ENCODE data around the gene FOXC2. TPM values are rescaled to one million over a fixed set of nuclear protein-coding genes. Genes with fewer than 3 reads are reported as not detected.

The FOXC2 gene
- total and polyA plus RNA-seq, 2 donors (not counting 3 experiments of a cell fraction or from before 2014, with no cell fraction given), result 7.7 to 44.0 TPM

DNA sequence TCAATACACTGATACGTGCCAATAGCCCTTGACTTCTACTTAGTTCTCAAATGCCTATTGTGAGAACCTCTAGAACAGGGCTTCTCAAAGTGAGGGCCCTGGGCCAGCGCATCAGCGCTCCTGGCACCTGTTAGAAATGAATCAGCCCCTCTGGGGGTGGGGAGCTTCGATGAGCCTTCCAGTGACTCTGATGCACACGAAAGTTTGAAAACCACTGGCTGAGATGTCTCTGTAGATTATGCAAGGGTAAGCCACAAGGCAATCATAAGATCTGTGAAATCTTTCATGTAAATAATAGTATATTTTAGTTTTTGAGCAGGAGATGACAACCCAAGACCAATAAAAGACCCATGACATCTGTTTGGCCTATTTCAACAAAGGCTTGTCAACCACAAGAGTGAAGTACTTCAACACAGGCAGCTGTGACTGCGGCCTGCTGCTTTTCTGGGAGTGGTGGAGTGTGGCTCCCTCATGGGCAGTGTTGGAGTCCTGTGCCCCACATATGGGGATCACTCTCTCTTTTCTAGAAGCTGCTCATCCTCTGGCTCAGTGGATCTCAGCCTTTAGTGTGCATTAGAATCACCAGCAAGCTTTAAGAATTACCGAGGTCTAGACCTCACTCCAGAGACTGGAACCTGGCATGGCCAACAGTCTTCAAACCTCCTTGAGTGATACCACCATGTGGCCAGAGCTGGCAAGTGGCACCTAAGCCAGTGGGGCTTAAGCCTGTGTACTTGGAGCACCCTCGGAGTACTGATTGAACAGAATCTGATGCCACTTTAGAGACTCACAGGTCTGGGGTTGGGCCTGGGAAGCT lies 17.3 kb upstream of the FOXC2 start:
- peaks cover 3% of the 10 kb centered on the region for H3K4me1 ChIP-seq (ENCODE audit: control insufficient read depth, extremely low read depth, insufficient read depth, low read length)
- DNase-seq (ENCODE audit: low read depth, low spot score), result no peak
- H3K36me3 ChIP-seq (ENCODE audit: control insufficient read depth in 2 of 2, extremely low read depth in 1 of 2, insufficient read depth in 2 of 2, low read length in 2 of 2), result peaks cover 2 to 8% of the 10 kb centered on the region in 2 experiments
- intact Hi-C loops (cut with micrococcal nuclease), result no loop called here
- TF ChIP-seq POLR2A (IDR thresholded peaks at IDR 0.05; ENCODE audit: low read depth, low read length) (no peak), MYC (IDR thresholded peaks at IDR 0.05; ENCODE audit: low read depth, low read length) (no peak), FOS (IDR thresholded peaks at IDR 0.05; ENCODE audit: borderline replicate concordance, insufficient read depth, low read length) (no peak), JUN (IDR thresholded peaks at IDR 0.05; ENCODE audit: borderline replicate concordance, insufficient read depth, insufficient read length, low read depth) (no peak), EZH2 (IDR thresholded peaks at IDR 0.05; ENCODE audit: borderline replicate concordance, low read depth, low read length, severe bottlenecking) (no peak), GATA2 (IDR thresholded peaks at IDR 0.05; ENCODE audit: insufficient read depth, insufficient read length, low read depth, low read length) (no peak), POLR2AphosphoS5 (IDR thresholded peaks at IDR 0.05; ENCODE audit: insufficient read depth, low read depth, low read length) (no peak)
- TF ChIP-seq, protein P1, sequence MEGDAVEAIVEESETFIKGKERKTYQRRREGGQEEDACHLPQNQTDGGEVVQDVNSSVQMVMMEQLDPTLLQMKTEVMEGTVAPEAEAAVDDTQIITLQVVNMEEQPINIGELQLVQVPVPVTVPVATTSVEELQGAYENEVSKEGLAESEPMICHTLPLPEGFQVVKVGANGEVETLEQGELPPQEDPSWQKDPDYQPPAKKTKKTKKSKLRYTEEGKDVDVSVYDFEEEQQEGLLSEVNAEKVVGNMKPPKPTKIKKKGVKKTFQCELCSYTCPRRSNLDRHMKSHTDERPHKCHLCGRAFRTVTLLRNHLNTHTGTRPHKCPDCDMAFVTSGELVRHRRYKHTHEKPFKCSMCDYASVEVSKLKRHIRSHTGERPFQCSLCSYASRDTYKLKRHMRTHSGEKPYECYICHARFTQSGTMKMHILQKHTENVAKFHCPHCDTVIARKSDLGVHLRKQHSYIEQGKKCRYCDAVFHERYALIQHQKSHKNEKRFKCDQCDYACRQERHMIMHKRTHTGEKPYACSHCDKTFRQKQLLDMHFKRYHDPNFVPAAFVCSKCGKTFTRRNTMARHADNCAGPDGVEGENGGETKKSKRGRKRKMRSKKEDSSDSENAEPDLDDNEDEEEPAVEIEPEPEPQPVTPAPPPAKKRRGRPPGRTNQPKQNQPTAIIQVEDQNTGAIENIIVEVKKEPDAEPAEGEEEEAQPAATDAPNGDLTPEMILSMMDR (IDR thresholded peaks at IDR 0.05; ENCODE audit: extremely low read depth in 1 of 2, insufficient read depth in 1 of 2, low read depth in 1 of 2, low read length in 2 of 2), result no peak
- TF ChIP-seq, protein P2, sequence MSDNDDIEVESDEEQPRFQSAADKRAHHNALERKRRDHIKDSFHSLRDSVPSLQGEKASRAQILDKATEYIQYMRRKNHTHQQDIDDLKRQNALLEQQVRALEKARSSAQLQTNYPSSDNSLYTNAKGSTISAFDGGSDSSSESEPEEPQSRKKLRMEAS (IDR thresholded peaks at IDR 0.05; ENCODE audit: insufficient read depth, insufficient read length), result no peak
- ChIA-PET POLR2A (interaction anchor here (0.5 kb wide), 1 partner anchor 1213 kb away, joined by 3 read pairs; no protein-coding TSS in a partner anchor), CTCF (interaction anchor here (0.6 to 1.2 kb wide), 2 partner anchors 27 to 468 kb away, joined by 3 to 4 read pairs; no protein-coding TSS in a partner anchor)
- no peak overlapping the region for H3K27ac ChIP-seq (ENCODE audit: insufficient read depth, low read depth, low read length)
- peaks cover 6% of the 10 kb centered on the region for H3K79me2 ChIP-seq (ENCODE audit: control insufficient read depth, insufficient read depth, low read length)
- BruUV-seq (replicated peaks), result no TSS peak
- no peak overlapping the region for H3K4me2 ChIP-seq (ENCODE audit: insufficient read depth, low read length)
- no peak overlapping the region for H3K9ac ChIP-seq (replicated peaks; ENCODE audit: extremely low read depth, insufficient read depth, low read length)
- no peaks in the 10 kb centered on the region for H3K9me1 ChIP-seq (replicated peaks; ENCODE audit: control insufficient read depth, extremely low read depth, insufficient read depth, low read length)
- dilution Hi-C loops (cut with MboI; ENCODE audit: extremely low pct_ligation_motif_present, low sequenced_read_pairs), result no loop called here
- no peak overlapping the region for H2AFZ ChIP-seq (ENCODE audit: low read depth, low read length)
- H4K20me1 ChIP-seq (replicated peaks; ENCODE audit: control insufficient read depth, extremely low read depth, insufficient read depth, low read length), result no peaks in the 10 kb centered on the region
- FAIRE-seq, result no peak
- H3K4me3 ChIP-seq (replicated peaks in 1 of 3; ENCODE audit: insufficient read depth in 1 of 3, low read depth in 1 of 3, low read length in 3 of 3), result no peak overlapping the region
- H3K27me3 ChIP-seq (ENCODE audit: control insufficient read depth in 2 of 2, insufficient read depth in 2 of 2, low read length in 2 of 2), result no peaks in the 10 kb centered on the region
- H3K9me3 ChIP-seq (replicated peaks; ENCODE audit: control insufficient read depth, insufficient read depth, low read length), result no peaks in the 10 kb centered on the region

Measured in endothelial cell of umbilical vein (primary cell).